Endodermal cell (in vitro differentiated cells): Measurements from ENCODE around the gene OPRL1. TPM values are rescaled to one million over a fixed set of nuclear protein-coding genes. Genes with fewer than 3 reads are reported as not detected.
A peak's percentile ranks its signal among the peaks of the same experiment; 100 is the strongest.

Experiments used
- DNase-seq: peaks from one replicate; pipeline ENCODE4 v3.0.0-alpha.2; 2017
- H3K27ac ChIP-seq: 2 replicates; pipeline ENCODE4 v1.5.1; 2013; ENCODE audit warnings: mild to moderate bottlenecking, low read depth, low read length, moderate library complexity
- H3K27me3 ChIP-seq: 2 replicates; pipeline ENCODE4 v1.6.1; 2013; ENCODE audit warnings: mild to moderate bottlenecking, low read length, moderate library complexity; ENCODE audit not compliant: insufficient read depth, control insufficient read depth, poor library complexity, severe bottlenecking
- H3K36me3 ChIP-seq: 2 replicates; pipeline ENCODE4 v1.7.0; 2013; ENCODE audit warnings: mild to moderate bottlenecking, low read length, moderate library complexity; ENCODE audit not compliant: control insufficient read depth, insufficient read depth
- H3K4me1 ChIP-seq: one replicate; pipeline ENCODE4 v1.7.0; 2013; ENCODE audit warnings: low read length; ENCODE audit not compliant: control insufficient read depth, insufficient read depth
- H3K4me3 ChIP-seq: 2 replicates; pipeline ENCODE4 v1.5.1; 2013; ENCODE audit warnings: mild to moderate bottlenecking, low read length, moderate library complexity
- H3K9ac ChIP-seq: 2 replicates; pipeline ENCODE4 v1.6.1; 2013; ENCODE audit warnings: mild to moderate bottlenecking, low read length, moderate library complexity; ENCODE audit not compliant: poor library complexity, severe bottlenecking; ENCODE audit errors: extremely low read depth
- H3K9me3 ChIP-seq: 2 replicates; pipeline ENCODE4 v1.6.1; 2013; ENCODE audit warnings: mild to moderate bottlenecking, low read length, moderate library complexity; ENCODE audit not compliant: control insufficient read depth
- H3K27ac Mint-ChIP-seq: 2 replicates; pipeline ENCODE4 v1.8.0; 2020; ENCODE audit warnings: mixed read lengths
- H3K27me3 Mint-ChIP-seq: 2 replicates; pipeline ENCODE4 v1.8.0; 2021; ENCODE audit warnings: mild to moderate bottlenecking, mixed read lengths; ENCODE audit not compliant: insufficient read depth
- H3K36me3 Mint-ChIP-seq: 2 replicates; pipeline ENCODE4 v1.8.0; 2020; ENCODE audit warnings: low read depth, mixed read lengths
- H3K4me1 Mint-ChIP-seq: 2 replicates; pipeline ENCODE4 v1.8.0; 2020; ENCODE audit warnings: mixed read lengths
- H3K4me3 Mint-ChIP-seq: 2 replicates; pipeline ENCODE4 v1.8.0; 2020; ENCODE audit warnings: mild to moderate bottlenecking, moderate library complexity, mixed read lengths
- H3K9me3 Mint-ChIP-seq: 2 replicates; pipeline ENCODE4 v1.8.0; 2020; ENCODE audit warnings: mild to moderate bottlenecking, mixed read lengths
- WGBS, 2 experiments: methylation state at CpG; one replicate each; pipeline versions ENCODE4 v1.1.5 to v1.1.7; 2013; ENCODE audit warnings: missing lambda C conversion rate in 2 of 2, mixed read lengths in 1 of 2; ENCODE audit not compliant: insufficient coverage in 1 of 2, insufficient read length in 1 of 2; 5-methylcytosine and 5-hydroxymethylcytosine counted together
- total RNA-seq, 2 donors: library from RNA; stranded (reverse); fragmentation: NEBNext Ultra II Directional in 1 of 2; extraction: Animal tissue kit (Norgen Biotek cat#: 25700) in 1 of 2; gene quantifications; 2 replicates in 1 of 2; 3 replicates in 1 of 2; pipeline ENCODE4 v1.2.1, GENCODE V29; 2021
- TF ChIP-seq, protein P1 (sequence below): fragments of 200-600 bp; sonication (generic); conservative IDR thresholded peaks from 2 replicates; pipeline ENCODE4 v1.5.0; 2021; ENCODE audit warnings: antibody characterized with exemption, mild to moderate bottlenecking

OPRL1 gene
- total RNA-seq, 2 donors from 2014 or later, result 4.1 to 5.5 TPM

DNA sequence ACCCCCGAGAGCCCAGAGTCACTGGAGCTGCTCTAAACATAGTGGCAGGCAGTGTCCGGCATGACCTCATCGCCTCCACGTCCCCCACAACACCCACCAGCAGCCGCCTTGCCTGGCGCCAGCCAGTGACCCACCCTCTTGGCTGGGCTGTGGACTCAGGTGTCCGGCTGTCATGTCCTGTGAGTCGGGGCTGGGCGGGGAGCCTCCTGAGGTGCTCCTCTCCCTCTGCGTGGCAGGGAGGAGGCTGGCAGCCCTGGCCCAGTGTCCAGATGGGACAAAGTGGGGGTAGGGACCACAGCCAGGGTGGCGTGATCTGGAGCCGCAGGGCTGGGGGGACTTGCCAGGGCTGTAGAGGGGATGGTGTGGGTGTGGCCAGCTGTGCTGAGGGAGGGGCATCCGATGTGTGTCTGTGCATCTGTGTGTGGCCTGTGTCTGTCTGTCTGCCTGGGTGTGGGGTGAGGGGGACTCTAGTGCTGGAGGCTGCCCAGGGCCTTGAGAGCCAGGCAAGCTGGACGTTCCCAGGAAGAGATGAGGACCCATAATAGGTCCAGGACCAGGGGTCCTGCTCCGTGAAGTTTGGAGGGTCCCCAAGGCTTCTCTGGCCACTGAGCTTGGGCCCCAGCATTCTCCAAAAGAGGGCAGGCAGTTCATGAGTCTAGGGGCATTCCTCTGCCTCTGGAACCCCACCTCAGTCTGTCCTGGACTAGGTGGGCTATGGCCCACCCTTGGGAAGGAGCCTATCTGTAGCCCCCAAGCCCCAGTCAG lies 28.1 kb upstream of the OPRL1 start:
- Mint-ChIP-seq H3K27ac (no peak overlapping the region), H3K4me1 (peaks cover 14% of the 10 kb centered on the region), H3K4me3 (no peak overlapping the region), H3K27me3 (peaks cover 32% of the 10 kb centered on the region), H3K9me3 (no peaks in the 10 kb centered on the region), H3K36me3 (no peaks in the 10 kb centered on the region)
- Histone ChIP-seq H3K4me3 (no peak overlapping the region), H3K27me3 (peaks cover 20% of the 10 kb centered on the region), H3K9me3 (no peaks in the 10 kb centered on the region), H3K27ac (no peak overlapping the region), H3K36me3 (no peaks in the 10 kb centered on the region), H3K9ac (no peak overlapping the region), H3K4me1 (peaks cover 20% of the 10 kb centered on the region)
- 91 to 94% methylated on average over 7 to 15 of the region's 15 CpGs for WGBS, 2 experiments
- TF ChIP-seq, protein P1, sequence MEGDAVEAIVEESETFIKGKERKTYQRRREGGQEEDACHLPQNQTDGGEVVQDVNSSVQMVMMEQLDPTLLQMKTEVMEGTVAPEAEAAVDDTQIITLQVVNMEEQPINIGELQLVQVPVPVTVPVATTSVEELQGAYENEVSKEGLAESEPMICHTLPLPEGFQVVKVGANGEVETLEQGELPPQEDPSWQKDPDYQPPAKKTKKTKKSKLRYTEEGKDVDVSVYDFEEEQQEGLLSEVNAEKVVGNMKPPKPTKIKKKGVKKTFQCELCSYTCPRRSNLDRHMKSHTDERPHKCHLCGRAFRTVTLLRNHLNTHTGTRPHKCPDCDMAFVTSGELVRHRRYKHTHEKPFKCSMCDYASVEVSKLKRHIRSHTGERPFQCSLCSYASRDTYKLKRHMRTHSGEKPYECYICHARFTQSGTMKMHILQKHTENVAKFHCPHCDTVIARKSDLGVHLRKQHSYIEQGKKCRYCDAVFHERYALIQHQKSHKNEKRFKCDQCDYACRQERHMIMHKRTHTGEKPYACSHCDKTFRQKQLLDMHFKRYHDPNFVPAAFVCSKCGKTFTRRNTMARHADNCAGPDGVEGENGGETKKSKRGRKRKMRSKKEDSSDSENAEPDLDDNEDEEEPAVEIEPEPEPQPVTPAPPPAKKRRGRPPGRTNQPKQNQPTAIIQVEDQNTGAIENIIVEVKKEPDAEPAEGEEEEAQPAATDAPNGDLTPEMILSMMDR, result no peak
- no peak for DNase-seq

DNA sequence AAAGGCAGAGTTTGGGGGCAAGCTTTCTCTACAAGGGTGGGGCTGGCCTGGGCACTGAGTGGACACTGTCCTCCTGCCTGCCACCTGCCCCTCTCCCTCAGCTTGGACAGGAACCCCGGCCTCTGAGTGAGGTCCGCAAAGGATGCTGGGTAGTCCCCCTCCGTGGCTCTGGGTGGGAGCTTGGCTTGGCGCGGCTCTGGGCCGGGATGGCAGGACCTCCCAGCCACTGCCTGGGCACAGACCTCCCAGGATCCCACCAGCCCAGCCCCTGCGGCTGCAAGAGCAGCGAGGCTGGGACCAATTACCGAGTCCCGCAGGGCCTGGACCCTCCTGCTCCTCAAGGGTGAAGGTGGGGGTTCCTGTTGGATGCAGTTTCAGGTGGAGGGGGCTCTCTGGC lies 27.6 kb upstream of the OPRL1 start:
- no peaks in the 10 kb centered on the region for H3K9me3 Mint-ChIP-seq
- 89 to 98% methylated on average over 7 to 10 of the region's 10 CpGs for WGBS, 2 experiments

DNA sequence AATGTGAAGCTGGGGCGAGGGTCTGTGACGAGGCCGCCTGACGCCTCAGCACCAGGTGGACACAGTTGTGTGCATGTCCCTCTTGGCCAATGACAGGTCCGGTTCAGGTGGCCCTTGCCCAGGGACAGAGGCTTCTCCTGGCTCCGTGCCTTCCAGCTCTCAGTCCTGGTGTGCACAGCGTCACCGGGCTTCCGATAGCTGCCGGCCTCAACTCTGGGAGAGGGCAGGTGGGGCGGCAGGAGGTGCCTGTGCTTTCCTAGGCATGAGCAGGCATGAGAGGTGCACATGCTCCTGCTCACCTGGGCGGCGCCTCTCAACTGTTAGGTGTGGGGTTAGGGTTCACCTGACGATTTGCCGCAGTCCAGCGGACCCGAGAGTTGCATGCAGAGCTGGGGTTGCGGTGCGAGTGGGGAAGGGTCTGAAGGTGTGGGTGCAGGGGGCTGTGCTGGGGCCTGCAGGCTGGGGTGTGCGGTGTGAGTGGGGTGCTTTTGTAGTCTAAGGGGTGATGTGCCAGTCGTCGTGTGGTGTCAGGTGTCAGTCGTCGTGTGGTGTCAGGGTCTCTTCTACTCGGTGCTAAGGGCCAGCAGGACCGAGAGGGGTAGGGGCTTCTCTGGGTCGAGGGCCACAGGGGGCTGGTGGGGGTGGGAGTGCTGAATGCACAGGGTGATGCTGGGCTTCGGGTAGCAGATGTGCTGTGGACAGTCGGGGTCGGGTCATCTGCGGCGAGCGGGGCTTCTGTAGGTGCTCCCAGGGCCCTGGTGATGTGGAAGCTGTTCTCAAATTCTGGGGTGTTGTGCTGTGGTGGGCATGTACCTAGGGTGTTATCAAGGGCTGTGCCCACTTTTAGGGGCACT lies 26.7 kb upstream of the OPRL1 start:
- peaks cover 19% of the 10 kb centered on the region for H3K4me1 Mint-ChIP-seq
- TF ChIP-seq, protein P1, result no peak
- no peak overlapping the region for H3K4me3 Mint-ChIP-seq
- no peak overlapping the region for H3K4me3 ChIP-seq
- H3K36me3 Mint-ChIP-seq, result no peaks in the 10 kb centered on the region
- H3K27ac ChIP-seq, result no peak overlapping the region
- DNase-seq, result peak; percentile 70
- H3K9ac ChIP-seq, result no peak overlapping the region
- WGBS, 2 experiments, result 87 to 90% methylated on average over 15 to 33 of the region's 33 CpGs
- peak overlapping the region; percentile 48 for H3K27ac Mint-ChIP-seq
- peaks cover 6% of the 10 kb centered on the region for H3K27me3 ChIP-seq
- H3K9me3 Mint-ChIP-seq, result no peaks in the 10 kb centered on the region
- no peaks in the 10 kb centered on the region for H3K9me3 ChIP-seq
- peaks cover 19% of the 10 kb centered on the region for H3K27me3 Mint-ChIP-seq
- H3K36me3 ChIP-seq, result no peaks in the 10 kb centered on the region
- H3K4me1 ChIP-seq, result peaks cover 27% of the 10 kb centered on the region

More for the DNA sequence above, 27.6 kb upstream of the OPRL1 start:
- Histone ChIP-seq H3K27ac (no peak overlapping the region), H3K9me3 (no peaks in the 10 kb centered on the region), H3K9ac (no peak overlapping the region), H3K36me3 (no peaks in the 10 kb centered on the region), H3K27me3 (peaks cover 15% of the 10 kb centered on the region), H3K4me3 (no peak overlapping the region), H3K4me1 (peaks cover 23% of the 10 kb centered on the region)
- no peak for DNase-seq
- H3K4me1 Mint-ChIP-seq, result peaks cover 17% of the 10 kb centered on the region
- TF ChIP-seq, protein P1, result no peak
- no peaks in the 10 kb centered on the region for H3K36me3 Mint-ChIP-seq
- H3K4me3 Mint-ChIP-seq, result no peak overlapping the region
- peaks cover 26% of the 10 kb centered on the region for H3K27me3 Mint-ChIP-seq
- H3K27ac Mint-ChIP-seq, result no peak overlapping the region
